Measurements from ENCODE around the gene CD93. TPM values are rescaled to one million over a fixed set of nuclear protein-coding genes. Genes with fewer than 3 reads are reported as not detected.

CD93 gene
- total and polyA plus RNA-seq, 2 of the 8 experiments (the other 6 are each of a cell fraction or from before 2014, with no cell fraction given): under 0.01 to 0.07 TPM

DNA sequence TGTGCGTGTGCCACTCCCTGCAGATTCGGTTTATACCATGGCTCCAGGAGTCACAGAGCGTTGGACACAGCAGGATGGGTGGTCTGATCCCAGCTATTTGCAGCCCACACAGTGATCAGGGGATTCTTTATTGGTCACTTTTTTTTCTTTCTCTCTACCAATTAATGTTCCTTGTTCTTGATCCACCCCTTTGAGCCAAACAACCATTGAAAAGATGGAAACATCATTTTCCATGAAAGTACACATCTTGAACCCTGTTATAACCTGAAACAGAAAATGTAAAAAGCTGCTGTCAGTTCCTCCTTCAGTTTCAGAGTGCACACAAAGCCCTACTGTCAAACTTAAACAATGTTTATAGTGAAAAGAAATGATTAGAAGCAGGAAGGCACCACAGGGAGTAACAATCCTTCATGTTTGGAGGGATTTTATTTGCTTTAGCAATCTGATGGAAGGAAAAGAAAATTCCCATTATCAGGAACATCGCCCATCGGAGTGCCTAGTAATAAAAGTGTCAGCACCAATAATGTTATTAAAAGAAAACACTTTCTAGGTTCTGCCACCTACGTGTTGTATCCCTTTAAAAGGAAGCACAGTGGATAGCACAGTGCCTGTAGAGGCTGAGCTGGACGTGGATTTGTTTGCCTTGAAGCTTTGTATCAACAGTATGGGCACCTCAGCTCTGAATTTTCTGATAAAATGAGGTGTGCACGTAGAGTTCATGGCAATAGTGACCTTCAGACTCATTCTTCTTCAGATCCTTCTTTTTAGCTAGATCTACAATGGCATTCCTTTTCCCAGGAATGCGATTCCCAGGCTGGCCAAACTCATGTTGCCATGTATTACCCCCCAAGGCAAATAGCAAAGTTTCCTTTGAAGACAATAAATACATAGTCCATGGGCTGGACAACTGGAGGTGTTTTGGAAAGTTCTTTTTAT is 20.6 kb downstream of the CD93 start (continued):
- TF ChIP-seq SP2 (IDR thresholded peaks at IDR 0.05; ENCODE audit: low read length) (no peak), CHD1 (IDR thresholded peaks at IDR 0.05; ENCODE audit: low read depth, low read length) (no peak), HDAC2 (IDR thresholded peaks at IDR 0.05; ENCODE audit: borderline replicate concordance in 1 of 2, low read depth in 2 of 2, low read length in 2 of 2) (no peak)

Data from H1 (cell line).